GM23248 (cell line): ENCODE data around the gene DOCK3. TPM values are rescaled to one million over a fixed set of nuclear protein-coding genes. Genes with fewer than 3 reads are reported as not detected.
"Not testable (repeated sequence)": the region's sequence is repeated elsewhere in the genome, so short reads cannot be mapped to it uniquely, and the experiment has no call there.

Experiments
- DNase-seq: peaks from one replicate; pipeline ENCODE4 v3.0.0-alpha.2; 2015
- H2AFZ ChIP-seq: fragments of 200-600 bp; sonication (generic); 2 replicates; pipeline ENCODE4 v1.6.1; 2016; ENCODE audit warnings: antibody characterized with exemption
- H3F3A ChIP-seq: fragments of 200-600 bp; sonication (generic); 2 replicates; pipeline ENCODE4 v1.6.1; 2016; ENCODE audit warnings: mild to moderate bottlenecking, antibody characterized with exemption, mixed run types; ENCODE audit not compliant: insufficient read depth
- H3K27ac ChIP-seq: fragments of 200-600 bp; sonication (generic); 2 replicates; pipeline ENCODE4 v1.5.1; 2016; ENCODE audit warnings: mild to moderate bottlenecking
- H3K27me3 ChIP-seq: fragments of 200-600 bp; sonication (generic); replicated peaks from 2 replicates; pipeline ENCODE4 v1.6.1; 2016; ENCODE audit warnings: mild to moderate bottlenecking; ENCODE audit not compliant: insufficient read depth
- H3K36me3 ChIP-seq: fragments of 200-600 bp; sonication (generic); 2 replicates; pipeline ENCODE4 v1.6.1; 2016; ENCODE audit warnings: low read depth, mild to moderate bottlenecking
- H3K4me1 ChIP-seq: fragments of 200-600 bp; sonication (generic); 2 replicates; pipeline ENCODE4 v1.6.1; 2016; ENCODE audit warnings: mild to moderate bottlenecking; ENCODE audit not compliant: insufficient read depth
- H3K4me2 ChIP-seq: fragments of 200-600 bp; sonication (generic); one replicate; pipeline ENCODE4 v1.6.1; 2016; ENCODE audit warnings: mild to moderate bottlenecking; ENCODE audit not compliant: unreplicated experiment
- H3K4me3 ChIP-seq: fragments of 200-600 bp; sonication (generic); 2 replicates; pipeline ENCODE4 v1.5.1; 2016; ENCODE audit warnings: mild to moderate bottlenecking
- H3K79me2 ChIP-seq: fragments of 200-600 bp; sonication (generic); 2 replicates; pipeline ENCODE4 v1.6.1; 2016; ENCODE audit warnings: mild to moderate bottlenecking; ENCODE audit not compliant: insufficient read depth
- H3K9ac ChIP-seq: fragments of 200-600 bp; sonication (generic); 2 replicates; pipeline ENCODE4 v1.6.1; 2016; ENCODE audit warnings: mild to moderate bottlenecking
- H3K9me2 ChIP-seq: fragments of 200-600 bp; sonication (generic); 2 replicates; pipeline ENCODE4 v1.6.1; 2016; ENCODE audit warnings: mixed run types, mild to moderate bottlenecking, moderate library complexity; ENCODE audit not compliant: insufficient read depth
- H3K9me3 ChIP-seq: fragments of 200-600 bp; sonication (generic); one replicate; pipeline ENCODE4 v1.6.1; 2017; ENCODE audit warnings: low read depth
- H4K20me1 ChIP-seq: fragments of 200-600 bp; sonication (generic); 2 replicates; pipeline ENCODE4 v1.6.0; 2016; ENCODE audit not compliant: insufficient read depth
- EZH2 ChIP-seq: fragments of 200-600 bp; sonication (generic); IDR thresholded peaks from 2 replicates; pipeline ENCODE4 v1.6.1; 2018; ENCODE audit warnings: antibody characterized with exemption, mild to moderate bottlenecking; ENCODE audit not compliant: insufficient read depth, poor library complexity, severe bottlenecking
- EZH2phosphoT487 ChIP-seq: fragments of 200-600 bp; sonication (generic); IDR thresholded peaks from 2 replicates; pipeline ENCODE4 v1.6.1; 2018; ENCODE audit warnings: antibody characterized with exemption, moderate library complexity, mild to moderate bottlenecking, low read depth; ENCODE audit not compliant: insufficient read depth
- WGBS, 2 experiments: methylation state at CpG; one replicate each; pipeline ENCODE4 v1.1.6; 2015 to 2017; ENCODE audit warnings: low lambda C conversion rate in 2 of 2, low coverage in 1 of 2; ENCODE audit errors: missing lambda C conversion rate in 2 of 2; 5-methylcytosine and 5-hydroxymethylcytosine counted together
- in situ Hi-C: fragments of 300-500 bp; cut with MboI; formaldehyde crosslinking; loops from 2 replicates; pipeline ENCODE4 v1.15.0; 2020
- polyA plus RNA-seq: library from polyadenylated mRNA; unstranded; fragments of >200 nt; fragmentation: Nextera tagmentation; extraction: Ambion mirVana; gene quantifications from 2 replicates; pipeline ENCODE4 v1.2.1, GENCODE V29; 2016
- total RNA-seq: library from RNA; depleted of rRNA; stranded (reverse); fragments of >200 nt; shearing (Covaris generic); gene quantifications from 2 replicates; pipeline ENCODE4 v1.2.3, GENCODE V29; 2014

Gene DOCK3
- total and polyA plus RNA-seq, 2 experiments from 2014 or later: 0.23 to 0.43 TPM

- no peak for DNase-seq
- no peaks in the 10 kb centered on the region for H4K20me1 ChIP-seq
- H3K9me2 ChIP-seq: no peaks in the 10 kb centered on the region
- H3K9me3 ChIP-seq: no peaks in the 10 kb centered on the region
- H3K4me3 ChIP-seq: no peak overlapping the region
- H3K4me2 ChIP-seq: no peak overlapping the region
- no peak overlapping the region for H3K27ac ChIP-seq
- no peaks in the 10 kb centered on the region for H3K27me3 ChIP-seq
- no peak overlapping the region for H2AFZ ChIP-seq
- TF ChIP-seq EZH2phosphoT487: no peak
- TF ChIP-seq EZH2: no peak
- in situ Hi-C loops: no loop called here
- no peaks in the 10 kb centered on the region for H3K36me3 ChIP-seq
- H3K9ac ChIP-seq: no peak overlapping the region
- no peaks in the 10 kb centered on the region for H3K4me1 ChIP-seq
- no peaks in the 10 kb centered on the region for H3K79me2 ChIP-seq
- 42% methylated on average over 4 of the region's 4 CpGs for WGBS, 2 experiments
- H3F3A ChIP-seq: no peaks in the 10 kb centered on the region
These were observed 683.1 kb downstream of the DOCK3 start for GRCh38 chr3:51357856-51358255.

- Histone ChIP-seq H3K79me2 (no peaks in the 10 kb centered on the region), H3K27me3 (no peaks in the 10 kb centered on the region), H3K9ac (no peak overlapping the region), H3K4me3 (no peak overlapping the region), H4K20me1 (no peaks in the 10 kb centered on the region), H3K36me3 (no peaks in the 10 kb centered on the region), H3K9me3 (no peaks in the 10 kb centered on the region), H3F3A (no peaks in the 10 kb centered on the region), H3K9me2 (no peaks in the 10 kb centered on the region), H3K4me1 (no peaks in the 10 kb centered on the region), H3K4me2 (no peak overlapping the region), H3K27ac (no peak overlapping the region), H2AFZ (no peak overlapping the region)
- in situ Hi-C loops: no loop called here
- 47 to 48% methylated on average over 3 of the region's 3 CpGs for WGBS, 2 experiments
- TF ChIP-seq EZH2phosphoT487 (no peak), EZH2 (no peak)
- no peak for DNase-seq
These were observed 684.3 kb downstream of the DOCK3 start for GRCh38 chr3:51358981-51359380.

GRCh38 chr3:51360806-51361205 is 686.1 kb downstream of the DOCK3 start:
- no peaks in the 10 kb centered on the region for H3K27me3 ChIP-seq
- TF ChIP-seq EZH2phosphoT487 (no peak), EZH2 (no peak)

GRCh38 chr3:51361746-51362145 is 687.0 kb downstream of the DOCK3 start:
- Histone ChIP-seq H3K27ac (no peak overlapping the region), H3F3A (no peaks in the 10 kb centered on the region), H3K4me1 (no peaks in the 10 kb centered on the region), H3K36me3 (no peaks in the 10 kb centered on the region), H3K4me2 (no peak overlapping the region), H4K20me1 (no peaks in the 10 kb centered on the region), H3K9ac (no peak overlapping the region), H3K9me3 (no peaks in the 10 kb centered on the region), H3K9me2 (no peaks in the 10 kb centered on the region), H3K27me3 (no peaks in the 10 kb centered on the region), H3K4me3 (no peak overlapping the region), H2AFZ (no peak overlapping the region), H3K79me2 (no peaks in the 10 kb centered on the region)
- TF ChIP-seq EZH2phosphoT487 (no peak), EZH2 (no peak)
- whole genome bisulfite sequencing, 2 experiments: 61 to 64% methylated on average over 6 of the region's 6 CpGs
- no peak for DNase-seq
- in situ Hi-C loops: no loop called here

More at GRCh38 chr3:51360806-51361205, 686.1 kb downstream of the DOCK3 start:
- no peaks in the 10 kb centered on the region for H4K20me1 ChIP-seq
- no peak overlapping the region for H3K4me3 ChIP-seq
- H3K9me3 ChIP-seq: no peaks in the 10 kb centered on the region
- no peaks in the 10 kb centered on the region for H3K4me1 ChIP-seq
- in situ Hi-C loops: no loop called here
- H3F3A ChIP-seq: no peaks in the 10 kb centered on the region
- WGBS, 2 experiments: 68 to 73% methylated on average over 3 of the region's 3 CpGs
- no peak overlapping the region for H3K9ac ChIP-seq
- no peaks in the 10 kb centered on the region for H3K79me2 ChIP-seq
- no peak overlapping the region for H3K27ac ChIP-seq
- no peak overlapping the region for H2AFZ ChIP-seq
- H3K9me2 ChIP-seq: no peaks in the 10 kb centered on the region
- H3K4me2 ChIP-seq: no peak overlapping the region
- no peaks in the 10 kb centered on the region for H3K36me3 ChIP-seq
- no peak for DNase-seq

- no peaks in the 10 kb centered on the region for H3F3A ChIP-seq
- H3K9ac ChIP-seq: no peak overlapping the region
These were observed 687.7 kb downstream of the DOCK3 start for GRCh38 chr3:51362476-51362875.

GRCh38 chr3:51368276-51368675 is 693.5 kb downstream of the DOCK3 start:
- DNase-seq, in situ Hi-C loops, H3K9me3 ChIP-seq, H2AFZ ChIP-seq, H3F3A ChIP-seq, H3K4me2 ChIP-seq, H3K27me3 ChIP-seq, H3K9me2 ChIP-seq, H3K36me3 ChIP-seq, H4K20me1 ChIP-seq, H3K27ac ChIP-seq, H3K79me2 ChIP-seq, H3K9ac ChIP-seq, H3K4me1 ChIP-seq, H3K4me3 ChIP-seq: not testable (repeated sequence)
- 59 to 61% methylated on average over 7 to 8 of the region's 8 CpGs for WGBS, 2 experiments

More at GRCh38 chr3:51362476-51362875, 687.7 kb downstream of the DOCK3 start:
- TF ChIP-seq EZH2phosphoT487 (no peak), EZH2 (no peak)
- Histone ChIP-seq H3K79me2 (no peaks in the 10 kb centered on the region), H3K4me2 (no peak overlapping the region), H3K9me3 (no peaks in the 10 kb centered on the region), H4K20me1 (no peaks in the 10 kb centered on the region), H3K9me2 (no peaks in the 10 kb centered on the region), H3K4me1 (no peaks in the 10 kb centered on the region), H2AFZ (no peak overlapping the region), H3K27me3 (no peaks in the 10 kb centered on the region), H3K36me3 (no peaks in the 10 kb centered on the region), H3K27ac (no peak overlapping the region), H3K4me3 (no peak overlapping the region)
- DNase-seq: no peak
- in situ Hi-C loops: no loop called here
- 54% methylated on average over 9 of the region's 9 CpGs for WGBS, 2 experiments
